Gastroesophageal sphincter (tissue), 4 donors: ENCODE results near the gene PIAS4. TPM values are rescaled to one million over a fixed set of nuclear protein-coding genes. Genes with fewer than 3 reads are reported as not detected.

Experiments used
- ATAC-seq: fragments of 150-250 bp; one replicate; pipeline ENCODE4 v1.9.1; 2016; ENCODE audit warnings: mild to moderate bottlenecking, moderate library complexity
- H3K27ac ChIP-seq, 4 donors: fragments of 200-600 bp; sonication (generic) in 3 of 4; 1 replicate in 3 of 4; 2 replicates in 1 of 4; pipeline ENCODE4 v1.5.1; 2016 to 2019
- H3K27me3 ChIP-seq: fragments of 200-600 bp; sonication (generic); one replicate; pipeline ENCODE4 v1.5.1; 2019
- H3K36me3 ChIP-seq, 2 donors: fragments of 200-600 bp; sonication (generic); one replicate each; pipeline ENCODE4 v1.5.1; 2019; ENCODE audit warnings: control low read depth in 1 of 2
- H3K4me1 ChIP-seq, 3 donors: fragments of 200-600 bp; sonication (generic); 1 replicate in 2 of 3; 2 replicates in 1 of 3; pipeline ENCODE4 v1.5.1; 2016 to 2019; ENCODE audit warnings: control low read depth in 2 of 3
- H3K4me3 ChIP-seq, 2 donors: fragments of 200-600 bp; sonication (generic); one replicate each; pipeline ENCODE4 v1.5.1; 2019; ENCODE audit warnings: mild to moderate bottlenecking in 1 of 2, moderate library complexity in 1 of 2
- H3K9me3 ChIP-seq, 3 donors: fragments of 200-600 bp; sonication (generic); one replicate each; pipeline ENCODE4 v1.5.1; 2017 to 2019; ENCODE audit warnings: control low read depth in 2 of 3
- CTCF ChIP-seq, 4 experiments: fragments of 200-600 bp in 2 of 4; fragments of 450-650 bp in 2 of 4; sonication (generic) in 1 of 4; IDR thresholded peaks; one replicate each; pipeline ENCODE4 v1.5.1; 2017 to 2019; ENCODE audit warnings: antibody characterized with exemption in 4 of 4, mild to moderate bottlenecking in 2 of 4, moderate library complexity in 2 of 4
- EP300 ChIP-seq: sonication (generic); formaldehyde crosslinking; IDR thresholded peaks from one replicate; pipeline ENCODE4 v1.6.1; 2017; ENCODE audit warnings: antibody characterized with exemption, mild to moderate bottlenecking
- POLR2A ChIP-seq, 2 donors: fragments of 450-650 bp; IDR thresholded peaks; one replicate each; pipeline ENCODE4 v1.6.1; 2017; ENCODE audit warnings: antibody characterized with exemption in 2 of 2, mild to moderate bottlenecking in 2 of 2, moderate library complexity in 1 of 2
- POLR2AphosphoS5 ChIP-seq: sonication (generic); formaldehyde crosslinking; IDR thresholded peaks from one replicate; pipeline ENCODE4 v1.6.1; 2017; ENCODE audit warnings: antibody characterized with exemption
- WGBS, 2 donors: methylation state at CpG; one replicate each; pipeline ENCODE4 v1.1.5; 2018; ENCODE audit warnings: low coverage in 1 of 2; 5-methylcytosine and 5-hydroxymethylcytosine counted together
- total RNA-seq, 4 donors: library from RNA; depleted of rRNA; stranded (reverse); fragments of >200 nt; gene quantifications; one replicate each; pipeline ENCODE4 v1.1.0, GENCODE V29; 2016

PIAS4 gene
- total RNA-seq, 4 donors from 2014 or later: 15.3 to 26.4 (median 16.8) TPM

GRCh38 chr19:3968556-3969434, 38.7 kb upstream of the PIAS4 start:
- TF ChIP-seq POLR2AphosphoS5 (peak; percentile 94), CTCF (IDR thresholded peaks at IDR 0.05) (no peak), POLR2A (IDR thresholded peaks at IDR 0.05) (peak; percentile 8 to 19)
- peak overlapping the region; percentile 80 to 100 for H3K4me3 ChIP-seq
- no peaks in the 10 kb centered on the region for H3K27me3 ChIP-seq
- peaks cover 0 to 74% (median 33%) of the 10 kb centered on the region in 3 donors for H3K4me1 ChIP-seq
- no peaks in the 10 kb centered on the region for H3K9me3 ChIP-seq
- WGBS, 2 donors: 5 to 7% methylated on average over 7 of the region's 9 CpGs
- peaks cover 0 to 51% of the 10 kb centered on the region in 2 donors for H3K36me3 ChIP-seq
- peak; percentile 87 for ATAC-seq
- H3K27ac ChIP-seq: peak overlapping the region; percentile 98 to 100 (median 98)

- TF ChIP-seq CTCF (IDR thresholded peaks at IDR 0.05) (peak in 2 of 4 experiments; percentile 12 to 28), EP300 (no peak), POLR2AphosphoS5 (peak; percentile 86), POLR2A (IDR thresholded peaks at IDR 0.05) (peak in 1 of 2 donors; percentile 24)
- 4 to 7% methylated on average over 9 to 11 of the region's 23 CpGs for WGBS, 2 donors
- Histone ChIP-seq H3K27me3 (no peaks in the 10 kb centered on the region), H3K9me3 (no peaks in the 10 kb centered on the region), H3K27ac (peak overlapping the region; percentile 98 to 100 (median 98)), H3K4me1 (peaks cover 0 to 66% (median 33%) of the 10 kb centered on the region in 3 donors), H3K36me3 (peaks cover 0 to 42% of the 10 kb centered on the region in 2 donors), H3K4me3 (peak overlapping the region; percentile 80 to 100)
- ATAC-seq: no peak
Observed at GRCh38 chr19:3969435-3970312, 37.9 kb upstream of the PIAS4 start.

- no peak for ATAC-seq
- Histone ChIP-seq H3K4me1 (peaks cover 0 to 59% (median 33%) of the 10 kb centered on the region in 3 donors), H3K36me3 (peaks cover 0 to 41% of the 10 kb centered on the region in 2 donors), H3K9me3 (no peaks in the 10 kb centered on the region), H3K27me3 (no peaks in the 10 kb centered on the region), H3K4me3 (peak overlapping the region; percentile 80 to 100), H3K27ac (peak overlapping the region; percentile 98 to 100 (median 98))
- 0% methylated on average over 3 to 18 of the region's 22 CpGs for WGBS, 2 donors
- no peak for TF ChIP-seq POLR2AphosphoS5
- no peak for TF ChIP-seq EP300
- TF ChIP-seq POLR2A (IDR thresholded peaks at IDR 0.05): no peak
- TF ChIP-seq CTCF (IDR thresholded peaks at IDR 0.05): no peak
Observed at GRCh38 chr19:3970313-3970807, 37.2 kb upstream of the PIAS4 start.

GRCh38 chr19:3970808-3971598, 36.5 kb upstream of the PIAS4 start, which contains the start of gene DAPK3:
TSS of gene DAPK3 (minus strand) at chr19:3971099. CDS start at chr19:3969735, 1,364 bp downstream.
- H3K9me3 ChIP-seq: no peaks in the 10 kb centered on the region
- peak; percentile 98 for TF ChIP-seq POLR2A (IDR thresholded peaks at IDR 0.05)
- peak; percentile 84 for TF ChIP-seq POLR2AphosphoS5
- peak in 2 of 4 experiments; percentile 44 to 46 for TF ChIP-seq CTCF (IDR thresholded peaks at IDR 0.05)
- TF ChIP-seq EP300: no peak
- ATAC-seq: peak; percentile 90

More at GRCh38 chr19:3970808-3971598, 36.5 kb upstream of the PIAS4 start, which contains the start of gene DAPK3:
- Histone ChIP-seq H3K27me3 (no peaks in the 10 kb centered on the region), H3K4me1 (peaks cover 0 to 52% (median 31%) of the 10 kb centered on the region in 3 donors), H3K27ac (peak within 1 kb of the TSS; percentile 98 to 100 (median 98)), H3K36me3 (peaks cover 0 to 41% of the 10 kb centered on the region in 2 donors), H3K4me3 (peak within 1 kb of the TSS; percentile 80 to 100)
- WGBS, 2 donors: 0 to 1% methylated on average over 7 to 15 of the region's 73 CpGs
